ENCODE data around the gene CTDSP2. TPM values are rescaled to one million over a fixed set of nuclear protein-coding genes. Genes with fewer than 3 reads are reported as not detected.

Gene CTDSP2
- total and polyA plus RNA-seq, 7 donors, result 13.9 to 91.8 (median 71.3) TPM

DNA sequence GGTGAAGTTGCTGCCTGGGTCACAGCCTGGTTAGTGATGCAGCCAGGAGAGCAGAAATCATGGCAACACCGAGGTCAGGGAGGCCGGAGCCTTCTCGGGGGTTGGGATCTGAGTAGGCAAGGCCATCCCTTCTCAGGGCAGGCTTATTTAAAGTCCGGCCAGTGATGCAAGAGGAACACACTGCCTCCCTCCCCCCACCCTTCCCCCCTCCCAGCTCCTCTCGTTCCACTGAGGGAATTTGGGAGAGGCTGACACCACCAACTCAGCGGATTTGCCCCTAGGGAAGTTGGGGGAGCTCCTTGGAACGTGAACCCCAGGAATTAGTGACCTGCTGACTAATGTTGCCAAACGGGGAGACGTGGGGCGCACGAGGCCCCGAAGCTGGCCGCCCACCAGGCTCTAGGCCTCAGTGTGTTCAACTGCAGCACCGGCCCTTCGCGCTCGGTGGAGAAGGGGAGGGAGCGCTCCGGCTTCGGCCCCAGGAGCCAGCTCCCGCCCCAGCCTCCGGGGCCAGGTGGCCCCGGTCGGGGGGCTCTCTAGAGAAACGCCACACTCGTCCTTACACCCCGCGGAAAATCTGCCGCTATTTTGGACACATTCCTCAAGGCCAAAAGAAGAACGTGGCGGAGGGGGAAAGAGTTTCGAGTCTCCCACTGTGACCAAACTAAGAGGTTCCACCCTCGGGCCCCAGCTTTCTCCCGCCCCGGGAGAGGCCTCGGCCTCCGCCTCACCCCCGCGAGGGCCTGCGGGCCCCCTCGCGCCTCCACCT is 1.6 kb downstream of the CTDSP2 start:
- peak; percentile 59 to 71 (median 64) for ATAC-seq
- WGBS, 3 donors, result 0 to 1% (median 1%) methylated on average over 41 to 42 of the region's 42 CpGs
- Histone ChIP-seq H3K4me3 (peak overlapping the region; percentile 96), H3K27me3 (ENCODE audit: insufficient read depth in 3 of 3, low read length in 2 of 3) (no peaks in the 10 kb centered on the region), H3K27ac (peak overlapping the region; percentile 100), H3K36me3 (ENCODE audit: insufficient read depth in 1 of 2, low read depth in 1 of 2) (peaks cover 0 to 14% of the 10 kb centered on the region in 2 donors), H3K4me1 (peaks cover 64% of the 10 kb centered on the region), H3K9me3 (no peaks in the 10 kb centered on the region)
- TF ChIP-seq, protein P1, sequence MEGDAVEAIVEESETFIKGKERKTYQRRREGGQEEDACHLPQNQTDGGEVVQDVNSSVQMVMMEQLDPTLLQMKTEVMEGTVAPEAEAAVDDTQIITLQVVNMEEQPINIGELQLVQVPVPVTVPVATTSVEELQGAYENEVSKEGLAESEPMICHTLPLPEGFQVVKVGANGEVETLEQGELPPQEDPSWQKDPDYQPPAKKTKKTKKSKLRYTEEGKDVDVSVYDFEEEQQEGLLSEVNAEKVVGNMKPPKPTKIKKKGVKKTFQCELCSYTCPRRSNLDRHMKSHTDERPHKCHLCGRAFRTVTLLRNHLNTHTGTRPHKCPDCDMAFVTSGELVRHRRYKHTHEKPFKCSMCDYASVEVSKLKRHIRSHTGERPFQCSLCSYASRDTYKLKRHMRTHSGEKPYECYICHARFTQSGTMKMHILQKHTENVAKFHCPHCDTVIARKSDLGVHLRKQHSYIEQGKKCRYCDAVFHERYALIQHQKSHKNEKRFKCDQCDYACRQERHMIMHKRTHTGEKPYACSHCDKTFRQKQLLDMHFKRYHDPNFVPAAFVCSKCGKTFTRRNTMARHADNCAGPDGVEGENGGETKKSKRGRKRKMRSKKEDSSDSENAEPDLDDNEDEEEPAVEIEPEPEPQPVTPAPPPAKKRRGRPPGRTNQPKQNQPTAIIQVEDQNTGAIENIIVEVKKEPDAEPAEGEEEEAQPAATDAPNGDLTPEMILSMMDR (IDR thresholded peaks at IDR 0.05), result no peak
- intact Hi-C loops (cut with DNase I), result no loop called here
- peak; percentile 85 to 93 for DNase-seq

DNA sequence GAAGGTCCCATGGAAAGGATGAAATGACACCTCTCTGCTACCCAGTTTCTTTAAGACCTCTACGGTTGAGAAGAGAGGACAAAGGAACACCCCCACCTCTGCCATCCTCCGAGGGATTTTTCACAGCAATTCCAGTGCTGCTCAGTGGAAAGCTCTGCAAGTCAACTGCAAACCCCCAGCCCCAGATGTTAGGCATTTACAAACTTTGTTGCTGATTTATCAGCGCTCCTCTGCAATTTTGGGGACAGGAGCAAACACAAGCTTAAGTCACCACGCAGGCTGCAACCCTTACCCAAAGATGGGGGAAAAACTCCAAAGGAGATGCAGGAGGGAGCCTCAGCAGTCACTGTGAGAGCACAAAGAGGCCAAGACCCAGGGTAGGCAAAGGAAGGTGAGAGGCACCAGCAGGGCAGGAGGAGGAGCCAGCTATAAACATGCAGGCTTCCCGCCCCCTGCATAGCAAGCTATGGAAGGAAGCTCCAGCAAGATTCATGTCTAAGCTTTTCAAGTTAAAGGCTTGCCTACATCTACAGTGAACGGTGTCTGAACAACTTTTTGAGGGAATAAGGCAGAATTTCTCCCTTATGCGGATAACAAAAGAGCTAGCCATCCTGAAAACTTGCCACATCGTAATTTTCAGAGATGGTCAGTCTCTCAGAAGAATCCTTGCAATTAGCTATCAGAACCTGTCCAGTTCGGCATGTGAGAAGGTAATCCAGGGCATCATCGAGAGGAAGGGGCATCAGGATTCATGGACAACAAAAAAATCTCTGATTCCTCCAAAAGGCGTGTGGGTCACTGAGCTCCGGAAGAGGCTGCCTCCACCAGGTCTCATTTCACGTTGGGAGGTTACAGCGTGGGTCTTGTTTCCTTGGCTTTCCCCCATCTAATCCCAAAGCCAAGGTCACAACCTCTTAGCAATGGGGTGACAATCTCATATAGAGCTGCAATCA is 3.9 kb downstream of the CTDSP2 start:
- DNase-seq, result no peak
- intact Hi-C loops (cut with DNase I), result no loop called here
- Histone ChIP-seq H3K9me3 (no peaks in the 10 kb centered on the region), H3K27ac (peak overlapping the region; percentile 100), H3K4me3 (peak overlapping the region; percentile 96), H3K4me1 (peaks cover 74% of the 10 kb centered on the region), H3K36me3 (ENCODE audit: insufficient read depth in 1 of 2, low read depth in 1 of 2) (peaks cover 0 to 14% of the 10 kb centered on the region in 2 donors), H3K27me3 (ENCODE audit: insufficient read depth in 3 of 3, low read length in 2 of 3) (no peaks in the 10 kb centered on the region)
- TF ChIP-seq, protein P1 (IDR thresholded peaks at IDR 0.05), result no peak
- no peak for ATAC-seq
- 13 to 18% (median 13%) methylated on average over 14 of the region's 14 CpGs for WGBS, 3 donors

DNA sequence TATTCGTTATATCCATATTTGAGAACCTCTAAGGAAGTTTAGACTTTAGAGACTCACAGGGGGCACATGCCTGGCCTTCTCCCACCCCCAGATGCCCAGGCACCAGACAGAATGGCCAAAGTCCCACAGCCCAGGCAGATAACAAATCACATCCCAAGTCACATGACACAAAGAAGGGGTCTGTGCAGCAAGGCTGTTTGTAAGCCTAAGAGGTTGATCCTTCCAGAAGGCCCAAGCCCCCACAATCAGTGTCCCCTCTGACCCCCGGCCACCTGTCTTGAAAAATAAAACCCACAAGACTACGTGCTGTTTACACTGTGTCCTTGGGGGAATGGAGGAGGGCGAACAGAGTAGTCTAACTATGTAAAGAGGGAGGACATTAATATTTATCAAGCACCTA is 5.1 kb downstream of the CTDSP2 start:
- H3K27ac ChIP-seq, result peak overlapping the region; percentile 100
- H3K4me1 ChIP-seq, result peaks cover 80% of the 10 kb centered on the region
- DNase-seq, result no peak
- H3K9me3 ChIP-seq, result no peaks in the 10 kb centered on the region
- no peak for ATAC-seq
- WGBS, 3 donors, result 12 to 15% (median 14%) methylated on average over 4 of the region's 4 CpGs
- no peaks in the 10 kb centered on the region for H3K27me3 ChIP-seq (ENCODE audit: insufficient read depth in 3 of 3, low read length in 2 of 3)
- TF ChIP-seq, protein P1 (IDR thresholded peaks at IDR 0.05), result no peak
- intact Hi-C loops (cut with DNase I), result no loop called here
- H3K36me3 ChIP-seq (ENCODE audit: insufficient read depth in 1 of 2, low read depth in 1 of 2), result peaks cover 0 to 14% of the 10 kb centered on the region in 2 donors
- H3K4me3 ChIP-seq, result peak overlapping the region; percentile 96

DNA sequence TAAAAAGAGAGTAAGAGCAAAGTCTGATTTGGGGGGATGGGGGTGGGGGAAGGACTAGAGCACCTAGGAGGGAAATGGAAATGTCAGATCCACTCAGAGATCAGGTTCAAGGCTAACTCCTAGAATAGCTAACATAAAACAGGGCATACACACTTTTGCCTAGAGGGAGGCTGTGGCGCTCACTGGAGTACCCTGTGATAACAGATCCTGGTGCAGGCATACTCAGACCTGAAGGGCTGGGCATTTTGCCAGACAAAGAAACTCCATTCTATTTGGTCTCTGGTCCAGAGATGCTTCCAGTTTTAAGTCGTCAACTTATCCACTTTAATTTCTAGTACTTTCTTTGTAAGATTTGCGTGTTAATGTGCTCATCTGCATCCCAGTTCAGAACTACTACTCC is 5.8 kb downstream of the CTDSP2 start:
- Histone ChIP-seq H3K27ac (peak overlapping the region; percentile 100), H3K36me3 (ENCODE audit: insufficient read depth in 1 of 2, low read depth in 1 of 2) (peaks cover 0 to 14% of the 10 kb centered on the region in 2 donors), H3K4me1 (peaks cover 87% of the 10 kb centered on the region), H3K27me3 (ENCODE audit: insufficient read depth in 3 of 3, low read length in 2 of 3) (no peaks in the 10 kb centered on the region), H3K9me3 (no peaks in the 10 kb centered on the region), H3K4me3 (peak overlapping the region; percentile 96)
- ATAC-seq (no peak), DNase-seq (no peak)
- 9 to 25% (median 17%) methylated on average over 3 of the region's 3 CpGs for whole genome bisulfite sequencing, 3 donors
- TF ChIP-seq, protein P1 (IDR thresholded peaks at IDR 0.05), result no peak
- intact Hi-C loops (cut with DNase I), result no loop called here

All from psoas muscle (tissue), 8 donors.